ENCODE data around the gene QRSL1.

QRSL1 gene

DNA sequence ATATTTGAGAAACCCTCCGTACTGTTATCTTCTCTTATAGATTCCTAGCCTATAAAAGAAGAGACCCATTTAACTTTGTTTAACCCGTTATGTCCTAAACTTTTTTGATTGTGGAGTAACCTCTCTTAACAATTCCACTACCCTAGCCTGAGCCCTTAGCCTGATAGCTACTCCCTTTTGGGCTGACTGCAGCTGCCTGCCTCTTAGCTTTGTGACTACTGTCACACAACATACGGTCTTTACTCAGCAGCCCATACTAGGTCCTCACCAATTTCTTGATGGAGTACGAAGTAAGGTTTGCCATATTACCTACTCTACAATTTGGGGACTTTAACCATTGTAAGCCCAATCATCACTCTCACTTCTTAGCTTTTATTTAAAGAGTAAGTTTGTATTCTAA, 72.7 kb downstream of the QRSL1 start:
- TF ChIP-seq, protein P1, sequence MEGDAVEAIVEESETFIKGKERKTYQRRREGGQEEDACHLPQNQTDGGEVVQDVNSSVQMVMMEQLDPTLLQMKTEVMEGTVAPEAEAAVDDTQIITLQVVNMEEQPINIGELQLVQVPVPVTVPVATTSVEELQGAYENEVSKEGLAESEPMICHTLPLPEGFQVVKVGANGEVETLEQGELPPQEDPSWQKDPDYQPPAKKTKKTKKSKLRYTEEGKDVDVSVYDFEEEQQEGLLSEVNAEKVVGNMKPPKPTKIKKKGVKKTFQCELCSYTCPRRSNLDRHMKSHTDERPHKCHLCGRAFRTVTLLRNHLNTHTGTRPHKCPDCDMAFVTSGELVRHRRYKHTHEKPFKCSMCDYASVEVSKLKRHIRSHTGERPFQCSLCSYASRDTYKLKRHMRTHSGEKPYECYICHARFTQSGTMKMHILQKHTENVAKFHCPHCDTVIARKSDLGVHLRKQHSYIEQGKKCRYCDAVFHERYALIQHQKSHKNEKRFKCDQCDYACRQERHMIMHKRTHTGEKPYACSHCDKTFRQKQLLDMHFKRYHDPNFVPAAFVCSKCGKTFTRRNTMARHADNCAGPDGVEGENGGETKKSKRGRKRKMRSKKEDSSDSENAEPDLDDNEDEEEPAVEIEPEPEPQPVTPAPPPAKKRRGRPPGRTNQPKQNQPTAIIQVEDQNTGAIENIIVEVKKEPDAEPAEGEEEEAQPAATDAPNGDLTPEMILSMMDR (IDR thresholded peaks at IDR 0.05; ENCODE audit: low read depth, low read length, missing control alignments) = no peak
- no peak for DNase-seq (ENCODE audit: low read depth)
- no peak overlapping the region; the same call in 1 of the 2 replicates for H3K4me3 ChIP-seq (ENCODE audit: low read depth, low read length)

- TF ChIP-seq, protein P1 (IDR thresholded peaks at IDR 0.05; ENCODE audit: low read depth, low read length, missing control alignments) = no peak
- H3K4me3 ChIP-seq (ENCODE audit: low read depth, low read length) = peak overlapping the region; percentile 11; the same call in 1 of the 2 replicates
- DNase-seq (ENCODE audit: low read depth) = peak; percentile 80
Observed at GRCh38 chr6:106702451-106703110, 73.2 kb downstream of the QRSL1 start.

GRCh38 chr6:106704327-106704726, 74.9 kb downstream of the QRSL1 start:
- TF ChIP-seq, protein P1 (IDR thresholded peaks at IDR 0.05; ENCODE audit: low read depth, low read length, missing control alignments) = no peak
- no peak for DNase-seq (ENCODE audit: low read depth)
- no peak overlapping the region for H3K4me3 ChIP-seq (ENCODE audit: low read depth, low read length)

- H3K4me3 ChIP-seq (ENCODE audit: low read depth, low read length) = no peak overlapping the region
- no peak for DNase-seq (ENCODE audit: low read depth)
- TF ChIP-seq, protein P1 (IDR thresholded peaks at IDR 0.05; ENCODE audit: low read depth, low read length, missing control alignments) = no peak
Observed at GRCh38 chr6:106705156-106705555, 75.8 kb downstream of the QRSL1 start.

GRCh38 chr6:106710580-106710979, 81.2 kb downstream of the QRSL1 start:
- H3K4me3 ChIP-seq (ENCODE audit: low read depth, low read length) = no peak overlapping the region
- TF ChIP-seq, protein P1 (IDR thresholded peaks at IDR 0.05; ENCODE audit: low read depth, low read length, missing control alignments) = no peak
- no peak for DNase-seq (ENCODE audit: low read depth)

- TF ChIP-seq, protein P1 (IDR thresholded peaks at IDR 0.05; ENCODE audit: low read depth, low read length, missing control alignments) = no peak
- no peak overlapping the region for H3K4me3 ChIP-seq (ENCODE audit: low read depth, low read length)
- DNase-seq (ENCODE audit: low read depth) = no peak
Observed at GRCh38 chr6:106714281-106714680, 84.9 kb downstream of the QRSL1 start.

GRCh38 chr6:106715922-106716321, 86.5 kb downstream of the QRSL1 start:
- DNase-seq (ENCODE audit: low read depth) = no peak
- TF ChIP-seq, protein P1 (IDR thresholded peaks at IDR 0.05; ENCODE audit: low read depth, low read length, missing control alignments) = no peak
- peak overlapping the region; percentile 5; the same call in 1 of the 2 replicates for H3K4me3 ChIP-seq (ENCODE audit: low read depth, low read length)

Measured in GM12864 (cell line).